Vagina (tissue), 2 donors: ENCODE results near the gene C1QTNF8. TPM values are rescaled to one million over a fixed set of nuclear protein-coding genes. Genes with fewer than 3 reads are reported as not detected.

Experiments used
- DNase-seq, 2 donors: peaks; one replicate each; pipeline ENCODE4 v3.0.0-alpha.2; 2017; ENCODE audit errors: extremely low spot score in 2 of 2
- H3K27ac ChIP-seq: fragments of 200-600 bp; sonication (generic); one replicate; pipeline ENCODE4 v1.5.1; 2019
- H3K27me3 ChIP-seq: fragments of 200-600 bp; sonication (generic); one replicate; pipeline ENCODE4 v1.5.1; 2019
- H3K36me3 ChIP-seq, 2 donors: fragments of 200-600 bp; sonication (generic); one replicate each; pipeline ENCODE4 v1.5.1; 2017 to 2019
- H3K4me1 ChIP-seq: fragments of 200-600 bp; sonication (generic); one replicate; pipeline ENCODE4 v1.5.1; 2019
- H3K4me3 ChIP-seq, 2 donors: fragments of 200-600 bp; sonication (generic); 1 replicate in 1 of 2; 2 replicates in 1 of 2; pipeline ENCODE4 v1.5.1; 2016 to 2019
- H3K9me3 ChIP-seq: fragments of 200-600 bp; sonication (generic); one replicate; pipeline ENCODE4 v1.5.1; 2019
- POLR2A ChIP-seq, 2 donors: fragments of 450-650 bp; IDR thresholded peaks; one replicate each; pipeline ENCODE4 v1.6.1; 2017; ENCODE audit warnings: antibody characterized with exemption in 2 of 2, mild to moderate bottlenecking in 2 of 2, moderate library complexity in 2 of 2
- POLR2AphosphoS5 ChIP-seq, 2 donors: sonication (generic); formaldehyde crosslinking; IDR thresholded peaks; one replicate each; pipeline ENCODE4 v1.9.0; 2017; ENCODE audit warnings: antibody characterized with exemption in 2 of 2, mild to moderate bottlenecking in 2 of 2, low read depth in 1 of 2; ENCODE audit not compliant: insufficient read depth in 1 of 2
- intact Hi-C: fragments of 100-400 bp; cut with DNase I; formaldehyde crosslinking; loops from one replicate; pipeline ENCODE4 v1.15.1; 2023
- total RNA-seq: library from RNA; depleted of rRNA; stranded (reverse); fragments of >200 nt; gene quantifications from one replicate; pipeline ENCODE4 v1.2.3, GENCODE V29; 2016
- TF ChIP-seq, protein P1 (sequence below), 3 experiments: fragments of 450-650 bp in 2 of 3; fragments of 200-600 bp in 1 of 3; sonication (generic) in 1 of 3; IDR thresholded peaks; one replicate each; pipeline ENCODE4 v1.5.1; 2017 to 2019; ENCODE audit warnings: antibody characterized with exemption in 3 of 3, mild to moderate bottlenecking in 2 of 3, moderate library complexity in 2 of 3

C1QTNF8 gene
- total RNA-seq, 1 donor from 2014 or later = not detected

GRCh38 chr16:1053700-1054368 lies 42.2 kb downstream of the C1QTNF8 start:
- DNase-seq = no peak
- Histone ChIP-seq H3K27me3 (no peaks in the 10 kb centered on the region), H3K36me3 (no peaks in the 10 kb centered on the region), H3K4me3 (no peak overlapping the region), H3K27ac (no peak overlapping the region), H3K9me3 (no peaks in the 10 kb centered on the region), H3K4me1 (peaks cover 6% of the 10 kb centered on the region)
- intact Hi-C loops = loop anchor here (10.0 kb wide), 1 partner anchor 339 kb away; the partner anchor contains the start of gene METRN
- no peak for TF ChIP-seq POLR2A (IDR thresholded peaks at IDR 0.05)
- TF ChIP-seq, protein P1, sequence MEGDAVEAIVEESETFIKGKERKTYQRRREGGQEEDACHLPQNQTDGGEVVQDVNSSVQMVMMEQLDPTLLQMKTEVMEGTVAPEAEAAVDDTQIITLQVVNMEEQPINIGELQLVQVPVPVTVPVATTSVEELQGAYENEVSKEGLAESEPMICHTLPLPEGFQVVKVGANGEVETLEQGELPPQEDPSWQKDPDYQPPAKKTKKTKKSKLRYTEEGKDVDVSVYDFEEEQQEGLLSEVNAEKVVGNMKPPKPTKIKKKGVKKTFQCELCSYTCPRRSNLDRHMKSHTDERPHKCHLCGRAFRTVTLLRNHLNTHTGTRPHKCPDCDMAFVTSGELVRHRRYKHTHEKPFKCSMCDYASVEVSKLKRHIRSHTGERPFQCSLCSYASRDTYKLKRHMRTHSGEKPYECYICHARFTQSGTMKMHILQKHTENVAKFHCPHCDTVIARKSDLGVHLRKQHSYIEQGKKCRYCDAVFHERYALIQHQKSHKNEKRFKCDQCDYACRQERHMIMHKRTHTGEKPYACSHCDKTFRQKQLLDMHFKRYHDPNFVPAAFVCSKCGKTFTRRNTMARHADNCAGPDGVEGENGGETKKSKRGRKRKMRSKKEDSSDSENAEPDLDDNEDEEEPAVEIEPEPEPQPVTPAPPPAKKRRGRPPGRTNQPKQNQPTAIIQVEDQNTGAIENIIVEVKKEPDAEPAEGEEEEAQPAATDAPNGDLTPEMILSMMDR (IDR thresholded peaks at IDR 0.05) = no peak
- no peak for TF ChIP-seq POLR2AphosphoS5 (IDR thresholded peaks at IDR 0.05; ENCODE audit: insufficient read depth in 1 of 2, low read depth in 1 of 2)

- intact Hi-C loops = loop anchor here (10.0 kb wide), 1 partner anchor 338 kb away; the partner anchor contains the start of gene METRN
- peaks cover 6% of the 10 kb centered on the region for H3K4me1 ChIP-seq
- no peaks in the 10 kb centered on the region for H3K27me3 ChIP-seq
- H3K4me3 ChIP-seq = no peak overlapping the region
- no peaks in the 10 kb centered on the region for H3K9me3 ChIP-seq
- no peaks in the 10 kb centered on the region for H3K36me3 ChIP-seq
- H3K27ac ChIP-seq = no peak overlapping the region
- TF ChIP-seq POLR2AphosphoS5 (IDR thresholded peaks at IDR 0.05; ENCODE audit: insufficient read depth in 1 of 2, low read depth in 1 of 2) = no peak
- TF ChIP-seq, protein P1 (IDR thresholded peaks at IDR 0.05) = no peak
- no peak for TF ChIP-seq POLR2A (IDR thresholded peaks at IDR 0.05)
- DNase-seq = no peak
Observed at GRCh38 chr16:1053121-1053521, 42.9 kb downstream of the C1QTNF8 start.

- H3K4me3 ChIP-seq = no peak overlapping the region
- no peak overlapping the region for H3K27ac ChIP-seq
- H3K4me1 ChIP-seq = peaks cover 6% of the 10 kb centered on the region
- TF ChIP-seq, protein P1 (IDR thresholded peaks at IDR 0.05) = no peak
- TF ChIP-seq POLR2A (IDR thresholded peaks at IDR 0.05) (no peak), POLR2AphosphoS5 (IDR thresholded peaks at IDR 0.05; ENCODE audit: insufficient read depth in 1 of 2, low read depth in 1 of 2) (no peak)
- H3K36me3 ChIP-seq = no peaks in the 10 kb centered on the region
- intact Hi-C loops = loop anchor here (10.0 kb wide), 1 partner anchor 338 kb away; the partner anchor contains the start of gene METRN
- H3K9me3 ChIP-seq = no peaks in the 10 kb centered on the region
- DNase-seq = no peak
- H3K27me3 ChIP-seq = no peaks in the 10 kb centered on the region
Observed at GRCh38 chr16:1052721-1053120, 43.3 kb downstream of the C1QTNF8 start.

DNA sequence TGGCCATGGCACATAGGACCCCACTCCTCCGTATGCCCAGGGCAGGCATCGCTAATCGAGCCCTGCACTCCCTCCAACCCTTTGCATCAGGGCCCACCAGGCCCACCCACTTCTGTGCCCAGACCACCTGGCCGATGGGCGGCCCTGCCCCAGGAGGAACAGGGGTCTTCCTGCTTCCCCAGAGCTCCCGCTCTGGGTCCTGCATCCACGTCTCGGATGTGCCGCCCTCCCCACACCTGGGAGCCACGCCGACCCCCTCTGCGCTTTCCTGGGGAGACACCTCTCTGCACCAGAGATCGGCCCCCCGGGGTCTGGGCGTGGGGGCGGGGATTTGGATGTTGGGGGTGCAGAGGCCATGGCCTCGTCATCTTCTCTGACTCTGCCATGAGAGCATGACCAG lies 44.6 kb downstream of the C1QTNF8 start:
- Histone ChIP-seq H3K27ac (no peak overlapping the region), H3K27me3 (no peaks in the 10 kb centered on the region), H3K36me3 (no peaks in the 10 kb centered on the region), H3K4me1 (peaks cover 6% of the 10 kb centered on the region), H3K4me3 (no peak overlapping the region), H3K9me3 (no peaks in the 10 kb centered on the region)
- TF ChIP-seq POLR2A (IDR thresholded peaks at IDR 0.05) (no peak), POLR2AphosphoS5 (IDR thresholded peaks at IDR 0.05; ENCODE audit: insufficient read depth in 1 of 2, low read depth in 1 of 2) (no peak)
- TF ChIP-seq, protein P1 (IDR thresholded peaks at IDR 0.05) = no peak
- no peak for DNase-seq
- intact Hi-C loops = loop anchor here (10.0 kb wide), 1 partner anchor 337 kb away; the partner anchor contains the start of gene METRN

- Histone ChIP-seq H3K9me3 (no peaks in the 10 kb centered on the region), H3K4me3 (no peak overlapping the region), H3K4me1 (peaks cover 6% of the 10 kb centered on the region), H3K36me3 (no peaks in the 10 kb centered on the region), H3K27me3 (no peaks in the 10 kb centered on the region), H3K27ac (no peak overlapping the region)
- no peak for DNase-seq
- TF ChIP-seq POLR2AphosphoS5 (IDR thresholded peaks at IDR 0.05; ENCODE audit: insufficient read depth in 1 of 2, low read depth in 1 of 2) (no peak), POLR2A (IDR thresholded peaks at IDR 0.05) (no peak)
- TF ChIP-seq, protein P1 (IDR thresholded peaks at IDR 0.05) = no peak
- intact Hi-C loops = loop anchor here (10.0 kb wide), 1 partner anchor 336 kb away; the partner anchor contains the start of gene METRN
Observed at GRCh38 chr16:1050921-1051320, 45.1 kb downstream of the C1QTNF8 start.
